Muscle of leg (tissue), 11 donors: ENCODE measurements around the gene BOC. TPM values are rescaled to one million over a fixed set of nuclear protein-coding genes. Genes with fewer than 3 reads are reported as not detected.
"Not testable (repeated sequence)": the region's sequence is repeated elsewhere in the genome, so short reads cannot be mapped to it uniquely, and the experiment has no call there.

ENCODE experiments used
- DNase-seq: peaks from one replicate; pipeline ENCODE4 v3.0.0; 2013
- H3K27ac ChIP-seq: one replicate; pipeline ENCODE4 v1.5.1; 2013; ENCODE audit warnings: mild to moderate bottlenecking, low read length, control low read depth
- H3K27me3 ChIP-seq: one replicate; pipeline ENCODE4 v1.6.1; 2013; ENCODE audit warnings: low read length; ENCODE audit not compliant: control insufficient read depth, insufficient read depth
- H3K36me3 ChIP-seq: one replicate; pipeline ENCODE4 v1.6.1; 2013; ENCODE audit warnings: low read length; ENCODE audit not compliant: control insufficient read depth, insufficient read depth
- H3K4me1 ChIP-seq: one replicate; pipeline ENCODE4 v1.6.1; 2013; ENCODE audit warnings: low read length; ENCODE audit not compliant: control insufficient read depth, insufficient read depth
- H3K4me3 ChIP-seq: one replicate; pipeline ENCODE4 v1.5.1; 2013; ENCODE audit warnings: low read length, control low read depth
- H3K9me3 ChIP-seq: replicated peaks from 2 replicates; pipeline ENCODE4 v1.6.1; 2013; ENCODE audit warnings: low read depth, low read length; ENCODE audit not compliant: control insufficient read depth
- WGBS: methylation state at CpG from one replicate; pipeline ENCODE4 v1.1.5; 2013; ENCODE audit warnings: missing lambda C conversion rate; ENCODE audit not compliant: insufficient coverage; 5-methylcytosine and 5-hydroxymethylcytosine counted together
- polyA plus RNA-seq, 8 donors: library from polyadenylated mRNA; unstranded; fragments of 120-200 nt; gene quantifications; one replicate each; pipeline versions ENCODE4 v1.2.1 to v1.2.3, GENCODE V29; 2013; ENCODE audit warnings: inconsistent platforms in 1 of 8, low replicate concordance in 1 of 8; ENCODE audit not compliant: insufficient read length in 8 of 8, insufficient read depth in 1 of 8
- total RNA-seq: library from RNA; stranded (reverse); fragments of 120-200 nt; gene quantifications from one replicate; pipeline ENCODE4 v1.2.4, GENCODE V29; 2013

BOC gene
- total and polyA plus RNA-seq, 9 donors, result 38.3 to 99.2 (median 55.0) TPM

- Histone ChIP-seq H3K4me1 (peaks cover 37% of the 10 kb centered on the region), H3K27me3 (no peaks in the 10 kb centered on the region), H3K4me3 (no peak overlapping the region), H3K36me3 (no peaks in the 10 kb centered on the region), H3K9me3 (no peaks in the 10 kb centered on the region), H3K27ac (no peak overlapping the region)
- 63% methylated on average over 6 of the region's 6 CpGs for WGBS
- DNase-seq, result no peak
Observed at GRCh38 chr3:113169891-113170452, 41.4 kb upstream of the BOC start.

DNA sequence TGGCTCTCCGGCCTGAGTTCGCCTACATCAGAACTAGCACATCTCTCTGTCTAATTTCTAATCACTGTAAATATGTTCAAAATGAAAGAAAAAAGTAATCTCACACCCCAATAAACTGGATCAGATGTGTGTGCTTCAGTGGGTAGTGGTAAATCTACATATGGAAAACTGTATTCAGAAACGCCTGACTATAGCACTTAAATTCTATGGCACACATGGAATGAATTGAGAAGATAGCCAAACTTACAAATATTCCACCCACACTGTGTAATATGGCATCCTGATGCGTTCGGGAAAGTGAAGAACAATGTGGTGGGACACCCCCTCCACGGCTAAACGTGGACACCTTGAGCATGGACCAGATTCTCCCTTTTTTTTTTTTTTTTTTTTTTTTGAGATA lies 40.6 kb upstream of the BOC start:
- Histone ChIP-seq H3K4me1 (peaks cover 37% of the 10 kb centered on the region), H3K27me3 (no peaks in the 10 kb centered on the region), H3K9me3 (no peaks in the 10 kb centered on the region), H3K4me3 (no peak overlapping the region), H3K36me3 (no peaks in the 10 kb centered on the region), H3K27ac (no peak overlapping the region)
- no CpG with 5 or more reads among the region's 7 CpGs for WGBS
- DNase-seq, result no peak

GRCh38 chr3:113171675-113172300 lies 39.6 kb upstream of the BOC start:
- not testable (repeated sequence) for H3K27ac ChIP-seq, H3K36me3 ChIP-seq, H3K4me3 ChIP-seq, H3K27me3 ChIP-seq, DNase-seq, H3K9me3 ChIP-seq
- no CpG with 5 or more reads among the region's 5 CpGs for WGBS
- H3K4me1 ChIP-seq, result peaks cover 31% of the 10 kb centered on the region

- DNase-seq, result no peak
- WGBS, result 33% methylated on average over 1 of the region's 2 CpGs
Observed at GRCh38 chr3:113173102-113173501, 38.3 kb upstream of the BOC start.

DNA sequence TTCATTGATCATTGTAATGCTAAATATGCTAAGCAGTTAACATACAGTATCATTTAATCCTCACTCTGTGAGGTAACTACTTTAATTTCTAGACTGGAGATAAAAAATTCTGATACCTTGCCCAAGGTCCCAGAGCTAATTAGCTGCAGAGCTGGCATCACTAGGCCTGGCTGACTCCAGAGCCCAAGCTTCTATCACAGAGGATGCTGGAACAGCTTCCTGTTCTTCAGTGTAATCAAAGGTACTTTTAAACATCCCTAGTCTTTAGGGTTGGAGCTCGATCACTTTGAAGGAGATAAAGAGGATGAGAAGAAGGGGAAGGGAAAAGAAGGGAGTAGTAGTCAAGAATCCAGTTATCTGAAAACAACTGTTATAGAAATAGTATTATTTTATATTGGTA lies 37.1 kb upstream of the BOC start:
- Histone ChIP-seq H3K27me3 (no peaks in the 10 kb centered on the region), H3K4me3 (no peak overlapping the region), H3K9me3 (no peaks in the 10 kb centered on the region), H3K4me1 (peaks cover 9% of the 10 kb centered on the region), H3K36me3 (no peaks in the 10 kb centered on the region), H3K27ac (no peak overlapping the region)
- WGBS, result no CpG with 5 or more reads among the region's 1 CpG
- DNase-seq, result no peak

More at GRCh38 chr3:113173102-113173501, 38.3 kb upstream of the BOC start:
- Histone ChIP-seq H3K27ac (no peak overlapping the region), H3K36me3 (no peaks in the 10 kb centered on the region), H3K4me1 (peaks cover 18% of the 10 kb centered on the region), H3K27me3 (no peaks in the 10 kb centered on the region), H3K4me3 (no peak overlapping the region), H3K9me3 (no peaks in the 10 kb centered on the region)

GRCh38 chr3:113174801-113175485 lies 36.4 kb upstream of the BOC start:
- Histone ChIP-seq H3K27ac (no peak overlapping the region), H3K4me1 (peaks cover 4% of the 10 kb centered on the region), H3K36me3 (no peaks in the 10 kb centered on the region), H3K9me3 (no peaks in the 10 kb centered on the region), H3K27me3 (no peaks in the 10 kb centered on the region), H3K4me3 (no peak overlapping the region)
- DNase-seq, result peak; percentile 55
- 0% methylated on average over 1 of the region's 7 CpGs for WGBS

GRCh38 chr3:113177526-113177925 lies 33.8 kb upstream of the BOC start:
- Histone ChIP-seq H3K4me3 (no peak overlapping the region), H3K27ac (no peak overlapping the region), H3K4me1 (no peaks in the 10 kb centered on the region), H3K27me3 (no peaks in the 10 kb centered on the region), H3K36me3 (no peaks in the 10 kb centered on the region), H3K9me3 (no peaks in the 10 kb centered on the region)
- 86% methylated on average over 1 of the region's 2 CpGs for WGBS
- no peak for DNase-seq

- no peak for DNase-seq
- no peaks in the 10 kb centered on the region for H3K4me1 ChIP-seq
- no peak overlapping the region for H3K4me3 ChIP-seq
- no peaks in the 10 kb centered on the region for H3K36me3 ChIP-seq
- no peaks in the 10 kb centered on the region for H3K27me3 ChIP-seq
- no peaks in the 10 kb centered on the region for H3K9me3 ChIP-seq
- WGBS, result 50% methylated on average over 2 of the region's 4 CpGs
- no peak overlapping the region for H3K27ac ChIP-seq
Observed at GRCh38 chr3:113179235-113179824, 32.0 kb upstream of the BOC start.

GRCh38 chr3:113183748-113184661 lies 27.4 kb upstream of the BOC start:
- no peaks in the 10 kb centered on the region for H3K36me3 ChIP-seq
- no peak overlapping the region for H3K27ac ChIP-seq
- WGBS, result 90% methylated on average over 8 of the region's 13 CpGs
- no peak for DNase-seq
- no peaks in the 10 kb centered on the region for H3K4me1 ChIP-seq
- H3K27me3 ChIP-seq, result no peaks in the 10 kb centered on the region
- peaks cover 4% of the 10 kb centered on the region for H3K9me3 ChIP-seq
- H3K4me3 ChIP-seq, result no peak overlapping the region
